Myocyte (in vitro differentiated cells): ENCODE data around the gene NAV3. TPM values are rescaled to one million over a fixed set of nuclear protein-coding genes. Genes with fewer than 3 reads are reported as not detected.

Experiments used
- DNase-seq: peaks from one replicate; pipeline ENCODE4 v3.0.0-alpha.2; 2012; ENCODE audit warnings: low read depth
- total RNA-seq: library from RNA; depleted of rRNA; stranded (reverse); fragments of >200 nt; gene quantifications from 2 replicates; pipeline ENCODE4 v1.2.3, GENCODE V29; 2014

Gene NAV3
- total RNA-seq, 1 donor from 2014 or later = 70.5 TPM

DNA sequence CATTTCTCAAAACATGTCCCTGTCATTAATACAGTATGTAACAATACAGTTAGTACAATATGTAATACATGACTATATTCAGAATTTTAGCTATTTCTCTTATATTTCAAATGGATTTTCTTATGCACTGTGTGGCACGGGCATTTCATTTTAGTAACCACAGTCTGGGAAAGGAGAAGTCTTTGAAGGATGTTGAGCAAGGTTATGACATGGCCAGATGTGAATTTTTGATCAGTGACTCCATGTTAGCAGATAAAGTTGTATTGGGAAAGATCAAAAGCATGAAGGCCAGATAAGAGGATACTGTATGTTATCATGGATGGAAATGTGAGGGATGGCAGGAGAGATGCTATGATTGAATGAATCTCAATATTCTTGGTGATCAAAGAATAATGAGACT lies 285.2 kb downstream of the NAV3 start:
- no peak for DNase-seq

DNA sequence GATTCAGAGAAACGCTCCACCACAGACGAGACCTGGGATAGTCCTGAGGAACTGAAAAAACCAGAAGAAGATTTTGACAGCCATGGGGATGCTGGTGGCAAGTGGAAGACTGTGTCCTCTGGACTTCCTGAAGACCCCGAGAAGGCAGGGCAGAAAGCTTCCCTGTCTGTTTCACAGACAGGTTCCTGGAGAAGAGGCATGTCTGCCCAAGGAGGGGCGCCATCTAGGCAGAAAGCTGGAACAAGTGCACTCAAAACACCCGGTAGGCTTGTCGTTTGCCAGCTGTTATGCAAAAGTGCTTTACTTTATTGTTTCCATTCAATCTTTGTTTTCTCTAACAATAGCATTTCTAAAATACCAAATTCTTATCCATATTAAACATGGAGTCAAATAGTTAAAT lies 287.3 kb downstream of the NAV3 start:
- DNase-seq = peak; percentile 16

DNA sequence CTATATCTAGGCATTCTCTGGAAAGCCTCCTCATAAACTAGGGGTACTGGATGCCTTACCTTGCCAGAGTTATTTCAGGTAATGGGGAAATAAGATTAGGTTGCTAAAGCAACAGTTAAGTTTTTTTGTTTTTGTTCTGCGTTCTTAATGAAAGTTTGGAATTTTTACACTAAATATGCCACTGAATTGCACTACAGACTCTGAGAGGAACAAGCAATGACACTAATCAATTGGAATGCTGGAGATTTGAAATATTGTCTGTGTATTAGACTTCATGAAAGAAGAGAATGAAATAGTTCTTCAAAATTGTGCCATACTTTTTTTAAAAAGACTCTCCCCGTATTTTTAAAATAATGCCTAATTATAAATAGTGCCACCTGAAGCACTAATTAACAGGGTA lies 287.8 kb downstream of the NAV3 start:
- no peak for DNase-seq

DNA sequence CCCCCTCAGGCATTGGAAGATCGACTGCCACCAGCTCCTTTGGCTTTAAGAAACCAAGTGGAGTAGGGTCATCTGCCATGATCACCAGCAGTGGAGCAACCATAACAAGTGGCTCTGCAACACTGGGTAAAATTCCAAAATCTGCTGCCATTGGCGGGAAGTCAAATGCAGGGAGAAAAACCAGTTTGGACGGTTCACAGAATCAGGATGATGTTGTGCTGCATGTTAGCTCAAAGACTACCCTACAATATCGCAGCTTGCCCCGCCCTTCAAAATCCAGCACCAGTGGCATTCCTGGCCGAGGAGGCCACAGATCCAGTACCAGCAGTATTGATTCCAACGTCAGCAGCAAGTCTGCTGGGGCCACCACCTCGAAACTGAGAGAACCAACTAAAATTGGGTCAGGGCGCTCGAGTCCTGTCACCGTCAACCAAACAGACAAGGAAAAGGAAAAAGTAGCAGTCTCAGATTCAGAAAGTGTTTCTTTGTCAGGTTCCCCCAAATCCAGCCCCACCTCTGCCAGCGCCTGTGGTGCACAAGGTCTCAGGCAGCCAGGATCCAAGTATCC lies 288.7 kb downstream of the NAV3 start:
- DNase-seq = no peak

DNA sequence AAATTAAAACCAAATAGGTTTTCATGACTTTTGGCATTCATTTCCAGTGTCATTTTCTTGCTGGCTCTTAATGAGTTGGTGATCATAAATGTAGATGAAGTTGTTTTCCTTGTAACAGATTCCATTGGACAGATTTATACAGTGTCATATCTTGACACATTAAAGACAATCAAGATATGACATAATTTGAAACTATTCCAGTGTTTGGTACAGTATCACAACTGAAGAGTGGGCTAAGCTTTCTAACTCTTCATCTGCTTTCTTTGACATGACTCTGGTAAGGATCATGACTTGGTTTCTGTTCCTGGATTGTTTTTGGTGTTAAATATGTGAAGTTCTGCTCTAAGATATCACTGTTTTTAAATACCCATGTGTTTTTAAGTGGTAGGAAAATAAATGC lies 289.6 kb downstream of the NAV3 start:
- DNase-seq = no peak

DNA sequence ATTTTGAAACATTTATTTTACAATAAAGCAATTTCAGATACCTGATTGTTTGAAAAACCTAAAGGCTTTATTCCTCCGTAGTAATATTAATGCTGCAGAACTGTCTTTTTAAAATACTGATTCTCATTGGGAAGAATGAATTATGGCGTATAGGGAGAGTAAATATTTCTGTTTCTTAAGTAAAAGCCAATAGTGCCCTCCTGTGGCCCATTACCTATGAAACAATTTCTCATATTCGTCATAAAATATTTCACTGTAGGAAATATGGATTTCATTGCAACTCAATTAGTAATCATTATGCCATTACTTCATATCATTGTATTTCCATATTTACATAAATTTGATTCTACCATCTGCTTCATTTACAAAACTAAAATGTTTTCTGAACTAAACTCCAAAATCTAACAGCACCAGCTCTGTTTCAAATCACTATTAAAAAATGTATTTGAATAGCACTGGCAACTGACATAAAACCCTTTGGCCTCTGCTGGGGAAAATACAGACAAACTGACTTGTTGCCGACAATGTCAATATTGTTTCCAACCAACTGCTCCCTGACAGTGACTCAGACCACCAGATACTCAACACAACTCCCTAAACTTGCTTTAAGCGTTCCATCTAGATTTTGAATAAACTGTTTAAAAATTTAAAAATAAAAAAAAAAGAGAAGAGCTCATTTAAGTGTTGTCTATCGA lies 290.3 kb downstream of the NAV3 start:
- DNase-seq = peak; percentile 46

DNA sequence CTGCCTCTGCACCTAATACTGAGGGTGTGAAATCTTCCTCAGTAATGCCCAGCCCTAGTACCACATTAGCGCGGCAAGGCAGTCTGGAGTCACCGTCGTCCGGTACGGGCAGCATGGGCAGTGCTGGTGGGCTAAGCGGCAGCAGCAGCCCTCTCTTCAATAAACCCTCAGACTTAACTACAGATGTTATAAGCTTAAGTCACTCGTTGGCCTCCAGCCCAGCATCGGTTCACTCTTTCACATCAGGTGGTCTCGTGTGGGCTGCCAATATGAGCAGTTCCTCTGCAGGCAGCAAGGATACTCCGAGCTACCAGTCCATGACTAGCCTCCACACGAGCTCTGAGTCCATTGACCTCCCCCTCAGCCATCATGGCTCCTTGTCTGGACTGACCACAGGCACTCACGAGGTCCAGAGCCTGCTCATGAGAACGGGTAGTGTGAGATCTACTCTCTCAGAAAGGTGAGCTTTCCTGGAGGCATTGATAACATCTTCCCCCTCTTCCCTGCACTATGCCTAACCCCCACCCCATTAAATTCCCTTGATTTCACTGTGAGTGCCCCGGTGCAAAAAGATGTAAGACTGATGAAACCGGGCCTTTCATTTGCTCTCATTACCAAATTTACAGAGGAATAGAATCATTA lies 291.4 kb downstream of the NAV3 start:
- no peak for DNase-seq

DNA sequence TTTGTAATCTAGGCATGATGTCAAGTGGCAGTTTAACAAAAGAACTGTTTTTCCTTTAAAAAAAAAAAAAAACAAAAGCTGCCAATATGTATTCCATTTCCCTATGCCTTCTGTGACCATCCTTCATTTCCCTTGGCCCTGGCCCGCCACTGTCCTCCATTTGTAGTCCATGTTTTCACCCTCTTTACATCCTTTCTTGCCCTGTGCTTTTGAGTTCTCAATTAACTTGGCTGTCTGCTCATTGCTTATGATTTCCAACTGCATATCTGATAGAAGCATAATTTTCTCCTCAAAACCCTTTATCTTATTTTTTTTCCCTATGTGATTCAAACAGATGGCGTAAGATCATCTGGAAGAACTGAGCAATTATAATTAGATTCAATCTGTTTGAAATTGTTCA lies 297.5 kb downstream of the NAV3 start:
- no peak for DNase-seq

DNA sequence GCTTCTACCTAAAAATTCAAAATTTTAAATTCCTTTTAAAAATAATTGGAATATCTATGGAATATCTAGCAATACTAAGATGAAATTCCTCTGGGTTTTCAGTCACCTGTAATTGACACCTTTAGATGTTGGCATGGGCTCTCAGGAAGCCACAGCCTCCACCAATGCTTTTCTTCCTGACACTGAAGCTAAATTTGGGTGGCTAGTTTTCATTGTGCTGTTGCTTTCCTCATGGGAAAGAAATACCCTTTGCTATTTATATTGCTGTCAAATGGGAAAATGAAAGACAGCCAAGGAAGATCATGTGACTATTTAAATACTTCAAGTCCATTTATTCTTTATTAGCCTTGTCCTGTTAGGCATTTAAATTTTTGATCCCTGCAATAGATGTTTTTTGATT lies 313.0 kb downstream of the NAV3 start:
- DNase-seq = peak; percentile 49

DNA sequence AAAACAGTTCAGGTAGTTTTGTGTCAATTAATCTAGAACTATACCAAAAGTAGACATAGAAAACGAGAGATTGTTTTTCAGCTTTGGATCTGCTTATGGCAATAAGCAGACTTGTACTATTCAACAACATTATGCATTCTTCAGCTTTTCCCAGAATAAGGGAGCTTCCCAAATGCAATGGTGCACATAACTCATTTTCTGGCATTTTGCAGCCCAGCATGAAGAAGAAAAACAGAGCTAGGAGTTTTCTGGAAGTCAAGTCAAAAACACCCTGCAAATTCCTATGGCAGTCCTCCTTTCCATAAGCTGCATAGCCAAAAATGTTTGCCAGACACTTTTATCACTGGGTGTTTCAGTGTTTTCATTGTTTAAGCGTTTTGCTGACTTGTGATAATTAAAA lies 314.7 kb downstream of the NAV3 start:
- no peak for DNase-seq

DNA sequence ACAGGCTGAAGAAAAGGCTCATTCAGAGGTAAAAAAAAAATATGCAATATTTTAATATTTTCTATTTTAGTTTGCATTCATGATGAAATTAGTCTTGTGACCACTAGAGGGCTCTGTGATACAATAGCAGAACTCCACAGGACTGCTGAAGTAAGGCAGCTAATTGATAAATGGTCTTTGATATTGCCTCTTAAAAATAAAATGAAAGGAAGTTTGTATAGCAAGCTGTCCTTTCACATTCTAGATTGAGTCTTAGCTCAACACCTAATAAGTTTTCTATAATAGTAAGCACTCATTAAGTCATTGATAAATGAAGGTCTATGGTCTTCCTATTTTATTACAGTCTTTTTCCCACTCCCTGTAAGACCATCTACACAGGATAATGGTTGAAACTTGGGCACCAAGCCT lies 315.7 kb downstream of the NAV3 start:
- peak; percentile 35 for DNase-seq

DNA sequence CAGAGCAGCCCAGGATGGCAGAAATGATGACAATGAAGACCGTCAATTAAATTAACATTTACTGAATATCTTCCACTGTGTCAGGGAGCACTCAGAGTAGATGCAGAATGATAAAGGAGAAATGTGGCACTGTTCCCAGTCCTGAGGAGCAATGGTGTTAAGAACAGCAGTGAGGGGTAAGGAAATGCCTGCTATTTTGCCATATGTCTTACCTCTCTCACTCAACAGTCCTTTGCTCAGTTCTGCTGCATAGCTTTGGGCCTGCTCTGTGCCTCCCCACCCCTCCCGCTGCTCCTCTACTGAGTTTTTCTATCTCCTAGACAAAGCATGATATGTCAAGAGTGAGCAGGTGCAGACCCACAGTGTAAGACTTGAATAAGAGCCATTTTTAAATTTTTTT lies 318.8 kb downstream of the NAV3 start:
- peak; percentile 36 for DNase-seq

DNA sequence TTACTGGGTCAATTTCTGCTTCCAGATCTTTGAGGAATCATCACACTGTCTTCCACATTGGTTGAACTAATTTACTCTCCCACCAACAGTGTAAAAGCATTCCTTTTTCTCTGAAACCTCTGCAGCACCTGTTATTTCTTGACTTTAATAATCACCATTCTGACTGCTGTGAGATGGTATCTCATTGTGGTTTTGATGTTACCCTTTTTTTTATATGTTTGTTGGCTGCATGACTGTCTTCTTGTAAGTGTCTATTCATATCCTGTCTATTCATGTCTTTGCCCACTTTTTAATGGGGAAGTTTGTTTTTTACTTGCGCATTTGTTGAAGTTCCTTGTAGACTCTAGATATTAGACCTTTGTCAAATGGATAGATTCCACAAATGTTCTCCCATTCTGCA lies 324.9 kb downstream of the NAV3 start:
- peak; percentile 16 for DNase-seq

DNA sequence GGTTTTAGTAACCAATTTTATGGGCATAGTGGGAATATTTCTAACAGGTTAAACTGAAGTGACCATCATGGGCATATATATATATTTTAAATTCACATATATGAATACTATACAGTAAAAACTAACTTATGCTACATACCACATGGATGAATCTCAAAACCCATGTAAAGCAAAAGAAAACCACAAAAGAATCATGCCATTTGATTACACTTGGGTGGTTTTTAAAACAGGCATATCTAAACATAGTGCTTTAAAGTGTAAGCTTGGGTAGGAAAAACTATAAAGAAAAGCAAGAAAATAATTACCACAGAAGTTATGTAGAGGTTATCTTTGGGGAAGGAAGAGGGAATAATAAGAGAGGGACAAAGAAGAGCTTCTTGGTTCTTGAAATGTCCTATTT lies 326.1 kb downstream of the NAV3 start:
- no peak for DNase-seq

DNA sequence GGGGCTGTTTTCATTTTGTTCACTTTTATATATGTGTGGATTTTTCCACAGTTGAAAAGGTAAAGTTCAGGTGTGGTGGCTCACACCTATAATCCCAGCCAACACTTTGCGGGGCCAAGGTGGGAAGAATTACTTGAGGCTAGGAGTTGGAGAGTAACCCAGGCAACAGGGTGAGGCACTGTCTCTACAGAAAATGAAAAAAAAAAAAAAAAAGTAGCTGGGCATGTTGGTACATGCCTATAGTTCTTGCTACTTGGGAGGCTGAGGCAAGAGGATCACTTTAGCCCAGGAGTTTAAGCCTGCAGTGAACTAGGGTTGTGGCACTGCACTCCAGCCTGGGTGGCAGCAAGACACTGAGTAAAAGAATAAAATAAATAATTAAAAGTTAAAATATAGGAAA lies 326.5 kb downstream of the NAV3 start:
- DNase-seq = no peak

DNA sequence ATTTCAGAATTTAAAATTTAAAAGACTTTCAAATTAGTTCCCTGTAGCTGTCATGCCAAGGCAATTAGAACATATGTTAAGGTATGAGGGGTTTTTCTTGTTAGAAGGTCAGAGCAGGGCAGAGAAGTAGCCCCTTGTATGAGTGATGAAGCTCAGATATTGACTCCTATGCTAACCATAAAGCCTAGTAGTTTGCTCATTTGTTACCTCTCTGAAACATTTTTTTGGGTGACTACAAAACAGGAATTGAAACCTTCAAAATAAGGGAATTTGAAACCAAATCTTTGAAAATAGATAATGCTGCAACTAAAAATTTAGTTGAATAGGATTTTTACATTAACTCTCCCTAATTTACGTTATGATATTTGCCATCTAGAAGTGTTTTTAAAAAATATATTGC lies 333.5 kb downstream of the NAV3 start:
- no peak for DNase-seq

DNA sequence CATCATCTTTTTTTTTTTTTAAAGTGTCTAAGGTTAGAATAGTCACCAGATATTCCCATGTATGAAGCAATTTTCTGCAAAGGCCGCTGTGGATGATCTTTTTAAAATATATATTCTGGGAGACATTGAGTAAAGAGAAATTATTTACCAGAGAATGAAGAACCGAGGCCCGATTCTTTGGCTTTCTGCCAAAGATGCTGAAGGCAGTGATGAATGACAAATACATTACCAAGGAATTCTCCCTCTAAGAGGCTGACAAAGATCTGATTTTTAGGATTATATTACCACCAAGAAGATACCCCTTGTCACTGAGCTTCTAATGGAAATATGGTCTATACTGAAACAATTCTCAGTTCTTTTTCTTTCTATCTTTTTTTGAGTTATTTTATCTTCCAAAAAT lies 336.8 kb downstream of the NAV3 start:
- no peak for DNase-seq

DNA sequence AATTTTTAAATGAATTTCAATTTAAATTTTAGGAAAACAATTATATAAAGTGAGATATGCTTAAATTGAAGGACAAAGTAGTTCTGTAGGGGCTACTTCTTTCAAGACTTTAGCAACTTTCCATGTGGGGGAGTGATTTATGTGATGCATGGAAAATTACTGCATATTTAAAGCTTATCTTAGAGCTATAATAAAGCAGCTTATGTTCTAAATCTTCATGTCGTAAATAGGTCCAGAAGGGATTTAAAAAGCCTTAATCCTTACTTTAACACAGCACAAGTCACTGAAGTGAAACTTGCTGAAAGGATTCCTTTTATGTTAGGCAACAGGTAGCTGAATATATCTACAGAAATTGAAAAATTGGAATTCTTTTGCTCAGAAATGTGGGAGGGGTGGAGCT lies 340.4 kb downstream of the NAV3 start:
- DNase-seq = no peak

DNA sequence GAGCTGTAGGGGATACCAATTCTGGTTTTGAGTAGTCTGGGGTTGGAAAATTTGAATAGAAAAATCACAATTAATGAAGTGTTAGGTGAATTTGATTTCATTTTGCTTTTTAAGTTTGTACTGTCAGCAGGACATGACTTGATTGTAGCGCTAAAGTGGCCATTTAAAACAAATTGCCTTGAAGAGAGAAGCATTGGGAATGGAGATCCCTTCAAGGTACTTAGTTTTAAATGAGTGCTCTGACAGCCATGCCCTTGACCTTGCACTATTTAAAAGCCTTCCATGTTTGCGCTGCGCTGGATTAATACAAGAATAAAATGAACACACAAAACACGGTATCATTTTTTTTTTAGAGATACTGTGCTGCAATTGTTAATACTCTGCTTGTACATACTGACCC lies 345.9 kb downstream of the NAV3 start:
- no peak for DNase-seq

DNA sequence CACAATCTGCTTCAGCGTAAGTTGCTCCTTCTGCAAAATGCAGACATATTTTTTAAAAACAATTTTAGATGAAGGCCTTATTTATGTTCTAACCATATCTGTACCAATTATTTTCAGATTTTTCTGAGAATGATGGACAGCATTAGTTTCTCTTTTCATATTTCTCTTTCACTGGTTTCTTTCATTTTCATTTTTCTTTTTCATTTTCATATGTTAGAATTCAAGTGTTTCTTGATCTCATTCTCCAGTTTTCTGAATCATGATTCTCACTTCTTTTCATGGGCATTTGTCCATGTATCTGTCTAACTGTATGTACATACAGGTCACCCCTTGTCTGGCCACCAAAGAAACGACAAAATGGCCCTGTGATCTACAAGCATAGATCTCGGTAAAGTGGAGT lies 346.6 kb downstream of the NAV3 start:
- DNase-seq = no peak

DNA sequence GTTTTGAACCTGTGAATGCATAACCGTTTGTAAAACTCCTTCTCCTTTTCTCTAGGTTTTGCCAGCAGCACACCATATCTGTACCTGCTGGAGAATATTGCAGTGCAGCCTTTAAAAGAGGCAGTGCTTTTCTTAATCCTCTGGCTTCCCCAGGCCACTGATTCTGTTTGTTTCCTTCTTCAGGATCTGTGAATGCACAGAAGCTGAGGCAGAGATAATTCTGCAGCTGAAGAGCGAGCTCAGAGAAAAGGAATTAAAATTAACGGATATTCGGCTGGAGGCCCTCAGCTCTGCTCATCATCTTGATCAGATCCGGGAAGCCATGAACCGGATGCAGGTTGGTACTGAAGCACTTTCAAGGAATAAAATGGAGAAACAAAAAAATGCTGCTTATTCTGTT lies 348.7 kb downstream of the NAV3 start:
- DNase-seq = no peak

DNA sequence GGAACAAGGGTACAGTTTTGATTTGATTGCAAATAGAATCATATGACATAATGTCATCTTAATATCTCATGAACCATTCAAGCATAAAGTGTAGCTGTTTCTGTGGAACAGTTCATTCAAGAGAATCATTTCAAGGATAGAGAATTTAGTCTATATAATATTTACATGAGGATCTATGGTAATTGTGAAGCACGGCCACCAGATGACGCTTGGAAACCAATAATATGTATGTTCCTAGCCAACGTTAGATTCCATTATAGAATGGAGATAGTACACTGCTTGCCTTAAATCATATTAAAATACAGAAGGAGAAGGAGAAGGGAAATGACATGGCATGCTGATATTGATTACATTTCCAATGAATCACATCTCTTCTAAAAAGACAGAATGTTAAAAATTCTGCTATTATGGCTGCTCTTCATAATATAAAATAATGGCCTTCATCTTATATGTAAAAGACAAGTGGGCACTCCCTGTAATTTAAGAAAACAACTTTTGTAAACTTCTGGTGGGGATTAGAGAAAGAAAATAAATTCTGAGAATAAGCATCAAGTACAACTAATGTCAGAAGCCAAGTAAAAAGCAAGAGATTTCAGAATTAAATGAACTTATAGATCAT lies 351.0 kb downstream of the NAV3 start:
- no peak for DNase-seq

DNA sequence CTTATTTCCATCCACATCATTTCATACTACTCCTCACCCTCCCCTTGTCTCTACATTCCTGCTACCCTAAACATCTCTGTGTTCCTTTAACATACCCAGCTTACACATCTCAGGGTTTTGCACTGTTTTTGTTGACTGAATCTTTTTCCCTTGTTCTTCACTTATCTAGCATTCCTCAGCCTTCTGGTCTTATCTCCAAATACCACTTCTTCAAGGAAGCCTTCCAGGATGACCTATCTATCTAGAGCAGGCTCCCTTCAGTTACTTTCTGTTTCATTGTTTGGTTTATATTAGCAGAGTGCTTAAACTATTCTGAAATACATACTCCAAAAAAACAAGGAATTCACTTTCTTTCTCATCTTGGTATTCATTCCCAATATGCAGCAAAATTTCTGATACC lies 353.1 kb downstream of the NAV3 start:
- DNase-seq = no peak
